ENCODE results near the gene TMEM145.

The TMEM145 gene

GRCh38 chr19:42366673-42367072 is 53.6 kb downstream of the TMEM145 start:
- DNase-seq, result no peak

- no peak for DNase-seq
These were observed 54.8 kb downstream of the TMEM145 start for GRCh38 chr19:42367929-42368328.

- no peak for DNase-seq
These were observed 55.3 kb downstream of the TMEM145 start for GRCh38 chr19:42368360-42368759.

GRCh38 chr19:42368765-42369164 is 55.7 kb downstream of the TMEM145 start:
- DNase-seq, result no peak

DNA sequence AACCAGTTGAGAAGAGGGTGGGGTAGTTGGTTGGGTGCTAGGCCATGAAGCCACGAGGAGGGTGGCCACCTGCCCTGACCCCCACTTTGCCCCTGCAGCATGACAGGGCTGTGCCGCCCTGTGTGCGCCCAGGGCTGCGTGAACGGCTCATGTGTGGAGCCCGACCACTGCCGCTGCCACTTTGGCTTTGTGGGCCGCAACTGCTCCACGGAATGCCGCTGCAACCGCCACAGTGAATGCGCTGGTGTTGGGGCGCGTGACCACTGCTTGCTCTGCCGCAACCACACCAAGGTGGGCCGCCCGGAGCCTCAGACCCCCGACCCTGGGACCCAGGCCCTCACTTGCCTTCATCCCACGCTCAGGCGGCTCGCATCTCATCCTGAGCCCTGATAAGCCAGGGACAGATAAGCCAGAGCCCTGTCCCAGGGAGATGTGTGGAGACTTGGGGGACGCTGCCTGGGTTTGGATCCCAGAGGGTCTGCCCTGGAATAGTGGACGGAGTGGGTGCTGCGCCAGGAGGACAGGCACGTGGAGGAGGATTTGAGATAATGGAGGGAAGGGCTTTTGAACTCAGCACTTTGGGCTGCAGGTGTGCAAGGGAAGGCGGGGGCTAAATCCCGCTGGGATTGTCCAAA is 56.4 kb downstream of the TMEM145 start:
- no peak for DNase-seq

- DNase-seq, result peak; percentile 8
These were observed 57.0 kb downstream of the TMEM145 start for GRCh38 chr19:42370068-42370520.

- no peak for DNase-seq
These were observed 57.6 kb downstream of the TMEM145 start for GRCh38 chr19:42370626-42371175.

All from DMS153 (cell line).